C4-2B (cell line): ENCODE measurements around the gene ZNF407.

Source experiments
- ZFX ChIP-seq: fragments of 450-650 bp; IDR thresholded peaks from 2 replicates; pipeline ENCODE4 v1.6.1; 2017
- TF ChIP-seq, protein P1 (sequence below): fragments of 450-650 bp; conservative IDR thresholded peaks from 2 replicates; pipeline ENCODE4 v1.5.1; 2017; ENCODE audit warnings: mild to moderate bottlenecking

DNA sequence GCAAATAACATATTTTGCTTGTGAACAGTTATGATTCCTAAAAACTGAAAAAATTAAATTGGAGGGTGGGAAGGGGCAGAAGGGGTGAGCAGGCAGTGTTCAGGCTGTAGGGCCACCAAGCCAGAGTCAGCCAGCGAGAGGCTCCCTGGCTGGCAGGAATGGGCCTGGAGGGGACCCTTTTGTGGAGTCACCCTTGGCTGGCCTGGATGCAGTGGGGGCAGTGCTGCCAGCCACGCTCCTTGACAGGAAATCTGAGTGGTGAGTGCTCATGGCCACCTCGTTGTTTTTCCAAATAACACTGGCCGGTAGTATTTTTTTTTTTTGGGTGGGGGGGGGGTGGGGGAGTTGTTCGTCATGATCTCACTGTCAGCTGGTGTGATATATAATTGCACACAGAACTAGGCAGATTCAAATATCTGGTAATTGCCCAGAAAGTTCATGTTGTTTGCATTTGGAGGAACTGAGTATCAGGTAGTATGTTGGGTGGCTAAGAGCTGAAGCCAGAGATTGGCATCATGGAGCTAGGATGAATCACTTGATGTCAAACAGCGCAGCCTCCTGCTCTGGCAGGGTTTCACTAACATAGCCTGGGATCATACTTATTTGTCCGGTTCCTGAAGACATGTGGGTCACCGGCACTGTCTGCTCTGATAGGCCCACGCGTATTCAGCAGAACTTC, 451.2 kb downstream of the ZNF407 start:
- TF ChIP-seq, protein P1, sequence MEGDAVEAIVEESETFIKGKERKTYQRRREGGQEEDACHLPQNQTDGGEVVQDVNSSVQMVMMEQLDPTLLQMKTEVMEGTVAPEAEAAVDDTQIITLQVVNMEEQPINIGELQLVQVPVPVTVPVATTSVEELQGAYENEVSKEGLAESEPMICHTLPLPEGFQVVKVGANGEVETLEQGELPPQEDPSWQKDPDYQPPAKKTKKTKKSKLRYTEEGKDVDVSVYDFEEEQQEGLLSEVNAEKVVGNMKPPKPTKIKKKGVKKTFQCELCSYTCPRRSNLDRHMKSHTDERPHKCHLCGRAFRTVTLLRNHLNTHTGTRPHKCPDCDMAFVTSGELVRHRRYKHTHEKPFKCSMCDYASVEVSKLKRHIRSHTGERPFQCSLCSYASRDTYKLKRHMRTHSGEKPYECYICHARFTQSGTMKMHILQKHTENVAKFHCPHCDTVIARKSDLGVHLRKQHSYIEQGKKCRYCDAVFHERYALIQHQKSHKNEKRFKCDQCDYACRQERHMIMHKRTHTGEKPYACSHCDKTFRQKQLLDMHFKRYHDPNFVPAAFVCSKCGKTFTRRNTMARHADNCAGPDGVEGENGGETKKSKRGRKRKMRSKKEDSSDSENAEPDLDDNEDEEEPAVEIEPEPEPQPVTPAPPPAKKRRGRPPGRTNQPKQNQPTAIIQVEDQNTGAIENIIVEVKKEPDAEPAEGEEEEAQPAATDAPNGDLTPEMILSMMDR, result no peak
- TF ChIP-seq ZFX, result no peak
